ENCODE measurements around the gene RUNX3.
"Not testable (repeated sequence)": the region's sequence is repeated elsewhere in the genome, so short reads cannot be mapped to it uniquely, and the experiment has no call there.

RUNX3 gene

GRCh38 chr1:24899581-24900485 is 30.2 kb downstream of the RUNX3 start:
- DNase-seq: no peak

DNA sequence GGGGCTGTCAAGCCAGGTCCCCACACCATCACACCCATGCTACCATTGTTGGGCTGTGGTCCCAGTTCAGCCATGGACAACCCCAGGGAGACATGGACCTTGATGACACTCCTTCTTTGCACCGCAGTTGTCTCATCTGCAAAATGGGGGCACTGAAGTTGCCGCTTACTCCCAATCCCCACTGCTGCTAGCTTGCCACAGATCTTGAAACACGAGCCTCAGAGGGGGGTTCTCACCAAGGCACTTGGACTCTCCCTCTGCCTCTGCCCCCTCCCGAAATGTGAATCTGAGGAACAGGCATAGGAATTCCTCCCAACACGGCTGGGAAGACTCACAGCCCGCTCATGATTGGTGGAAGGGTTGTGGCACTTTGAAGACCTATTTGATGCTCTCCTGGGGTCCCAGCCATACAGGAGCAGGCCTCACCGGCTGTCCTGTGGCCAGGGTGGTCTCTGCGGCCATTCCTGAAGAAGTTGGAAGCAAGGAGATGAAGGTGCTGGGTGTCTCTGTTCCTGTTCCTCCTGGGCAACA is 31.1 kb downstream of the RUNX3 start:
- DNase-seq: no peak

DNA sequence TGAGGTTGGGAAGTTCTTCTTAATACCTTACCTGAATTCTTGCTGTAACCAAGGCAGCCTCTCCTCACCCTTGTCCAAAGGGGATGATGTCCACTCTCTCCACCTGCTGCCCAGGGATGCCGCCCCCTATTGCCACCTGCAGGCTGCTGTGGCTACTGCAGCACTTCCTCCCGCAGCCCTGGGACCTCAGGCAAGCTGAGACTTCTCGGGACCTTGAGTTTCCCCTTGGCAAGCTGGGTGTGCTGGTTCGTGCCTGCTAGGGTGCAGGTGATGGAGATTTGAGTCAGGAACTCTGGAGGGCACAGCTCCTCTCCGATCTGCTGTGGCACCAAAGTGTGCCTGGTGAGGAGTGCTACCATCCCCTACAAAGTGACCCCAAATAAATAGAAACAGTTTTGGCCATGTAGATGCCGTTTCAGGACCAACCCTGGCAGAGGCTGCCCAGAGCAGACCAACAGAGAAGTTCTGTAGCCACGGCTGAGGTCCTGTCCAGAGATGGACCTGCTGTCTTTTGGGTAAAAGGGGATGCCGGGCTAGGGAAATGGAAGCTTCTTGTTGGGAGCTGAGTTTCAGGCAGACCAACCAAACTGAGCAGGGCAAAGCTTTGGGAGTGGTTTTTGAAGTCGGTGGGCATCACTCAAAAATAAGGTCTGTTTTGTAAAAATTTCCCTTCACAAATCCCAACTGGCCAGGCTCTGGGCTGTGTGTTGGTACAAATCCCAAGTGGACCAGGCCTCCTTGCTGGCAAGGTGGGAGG is 31.7 kb downstream of the RUNX3 start:
- peak; percentile 59 for DNase-seq

DNA sequence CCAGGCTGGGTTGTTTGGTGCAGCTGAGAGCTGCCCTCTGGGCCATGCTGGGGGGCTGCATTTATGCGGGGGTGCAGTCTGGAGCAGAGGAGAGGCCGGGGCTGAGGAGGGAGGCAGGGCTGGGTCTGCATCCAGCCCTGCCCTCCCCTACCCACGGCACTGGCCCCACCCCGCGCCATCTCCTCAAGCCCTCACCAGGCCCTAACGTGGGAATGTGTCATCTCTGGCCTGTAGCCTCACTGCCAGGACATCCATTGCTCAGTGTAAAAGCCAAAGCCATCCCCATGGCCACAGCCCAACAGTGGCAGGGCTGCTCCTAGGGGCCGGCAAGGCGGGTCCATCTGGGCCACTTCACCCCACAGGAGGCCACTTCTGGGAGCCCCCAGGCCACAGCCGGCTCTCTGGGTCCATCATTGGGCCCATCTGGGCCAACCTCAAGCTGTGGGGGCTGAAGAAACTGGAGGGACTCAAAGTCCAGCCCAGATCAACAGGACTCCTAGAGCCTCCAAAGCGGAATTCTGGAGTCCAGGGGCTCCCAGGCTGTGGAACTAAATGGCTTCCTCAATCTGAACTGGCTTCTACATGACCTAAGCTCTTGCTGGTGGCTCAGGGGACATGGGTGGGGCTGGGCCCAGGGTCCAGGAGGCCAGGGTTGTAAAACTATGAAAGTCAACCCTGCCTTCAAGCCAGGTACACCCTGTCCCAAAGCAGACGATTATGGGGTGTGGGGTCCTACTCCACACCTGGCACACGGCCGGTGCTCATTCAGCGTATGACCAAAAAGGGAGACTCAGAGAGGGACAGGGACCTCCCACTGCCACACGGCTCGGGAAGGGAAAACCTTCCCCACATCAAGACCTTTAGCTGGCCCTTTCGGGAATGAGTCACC is 32.6 kb downstream of the RUNX3 start:
- DNase-seq: no peak

- DNase-seq: no peak
These were observed 33.3 kb downstream of the RUNX3 start for GRCh38 chr1:24896596-24897262.

DNA sequence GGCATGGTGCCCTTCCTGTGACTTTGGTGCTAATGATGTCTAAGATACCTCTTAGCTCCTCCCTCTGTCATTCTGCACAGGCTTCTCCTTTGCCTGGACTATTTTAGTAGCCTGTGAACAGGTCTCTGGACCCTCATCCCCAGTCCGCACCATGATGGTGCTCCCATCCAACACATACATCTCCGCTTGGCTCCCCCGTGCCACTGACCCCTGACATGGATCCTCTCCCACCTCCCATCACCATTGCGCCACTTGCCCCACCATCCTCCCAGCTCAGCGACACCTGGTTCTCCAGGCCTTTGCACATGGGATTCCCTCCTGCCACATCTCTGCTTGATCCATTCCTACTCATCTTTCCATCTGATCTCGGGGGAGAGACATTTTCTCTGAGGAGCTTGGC is 33.9 kb downstream of the RUNX3 start:
- DNase-seq: no peak

DNA sequence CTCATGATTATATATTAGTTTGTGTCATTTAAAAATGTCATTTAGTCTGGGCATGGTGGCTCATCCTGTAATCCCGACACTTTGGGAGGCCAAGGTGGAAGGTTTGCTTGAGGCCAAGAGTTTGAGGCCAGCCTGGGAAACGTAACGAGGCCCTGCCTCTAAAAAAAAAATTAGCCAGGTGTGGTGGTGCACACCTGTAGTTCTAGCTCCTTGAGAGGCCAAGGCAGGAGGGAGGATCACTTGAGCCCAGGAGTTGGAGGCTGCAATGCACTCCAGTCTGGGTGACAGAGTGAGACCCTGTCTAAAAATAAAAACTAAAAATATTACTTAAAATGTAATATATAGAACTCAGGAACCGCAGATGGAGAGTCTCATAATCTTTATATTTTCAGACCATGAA is 34.6 kb downstream of the RUNX3 start:
- no peak for DNase-seq

GRCh38 chr1:24894002-24894401 is 36.1 kb downstream of the RUNX3 start:
- no peak for DNase-seq

DNA sequence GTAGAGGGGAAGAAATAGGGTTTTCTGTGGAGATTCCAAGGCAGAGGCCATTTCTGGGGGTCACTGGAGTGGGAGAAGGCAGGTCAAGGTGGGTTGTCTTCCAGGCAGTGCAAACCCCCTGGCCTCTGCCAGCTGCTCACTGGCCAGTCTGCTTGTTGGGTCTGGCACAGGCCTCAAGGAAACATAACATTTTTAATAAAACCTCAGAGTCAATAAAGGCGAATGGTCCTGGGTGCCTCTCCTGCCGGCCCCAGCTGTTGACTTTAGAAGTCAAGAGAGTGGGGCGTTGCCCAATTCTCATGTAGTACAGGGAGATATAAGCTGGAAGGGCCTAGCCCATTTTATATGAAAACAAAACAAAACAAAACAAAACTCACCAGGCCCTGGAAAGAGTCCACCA is 36.6 kb downstream of the RUNX3 start:
- DNase-seq: no peak

GRCh38 chr1:24892188-24893153 is 37.6 kb downstream of the RUNX3 start:
- no peak for DNase-seq

DNA sequence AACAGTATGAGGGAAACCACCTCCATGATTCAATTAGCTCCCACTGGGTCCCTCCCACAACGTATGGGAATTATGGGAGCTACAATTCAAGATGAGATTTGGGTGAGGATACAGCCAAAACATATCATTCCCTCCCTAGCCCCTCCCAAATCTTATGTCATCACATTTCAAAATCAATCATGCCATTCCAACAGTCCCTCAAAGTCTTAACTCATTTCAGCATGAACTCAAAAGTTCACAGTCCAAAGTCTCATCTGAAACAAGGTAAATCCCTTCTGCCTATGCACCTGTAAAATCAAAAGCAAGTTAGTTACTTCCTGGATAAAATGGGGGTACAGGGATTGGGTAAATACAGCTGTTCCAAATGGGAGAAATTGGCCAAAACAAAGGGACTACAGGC is 38.7 kb downstream of the RUNX3 start:
- not testable (repeated sequence) for DNase-seq

- no peak for DNase-seq
These were observed 39.2 kb downstream of the RUNX3 start for GRCh38 chr1:24890887-24891286.

- DNase-seq: no peak
These were observed 41.0 kb downstream of the RUNX3 start for GRCh38 chr1:24888971-24889676.

DNA sequence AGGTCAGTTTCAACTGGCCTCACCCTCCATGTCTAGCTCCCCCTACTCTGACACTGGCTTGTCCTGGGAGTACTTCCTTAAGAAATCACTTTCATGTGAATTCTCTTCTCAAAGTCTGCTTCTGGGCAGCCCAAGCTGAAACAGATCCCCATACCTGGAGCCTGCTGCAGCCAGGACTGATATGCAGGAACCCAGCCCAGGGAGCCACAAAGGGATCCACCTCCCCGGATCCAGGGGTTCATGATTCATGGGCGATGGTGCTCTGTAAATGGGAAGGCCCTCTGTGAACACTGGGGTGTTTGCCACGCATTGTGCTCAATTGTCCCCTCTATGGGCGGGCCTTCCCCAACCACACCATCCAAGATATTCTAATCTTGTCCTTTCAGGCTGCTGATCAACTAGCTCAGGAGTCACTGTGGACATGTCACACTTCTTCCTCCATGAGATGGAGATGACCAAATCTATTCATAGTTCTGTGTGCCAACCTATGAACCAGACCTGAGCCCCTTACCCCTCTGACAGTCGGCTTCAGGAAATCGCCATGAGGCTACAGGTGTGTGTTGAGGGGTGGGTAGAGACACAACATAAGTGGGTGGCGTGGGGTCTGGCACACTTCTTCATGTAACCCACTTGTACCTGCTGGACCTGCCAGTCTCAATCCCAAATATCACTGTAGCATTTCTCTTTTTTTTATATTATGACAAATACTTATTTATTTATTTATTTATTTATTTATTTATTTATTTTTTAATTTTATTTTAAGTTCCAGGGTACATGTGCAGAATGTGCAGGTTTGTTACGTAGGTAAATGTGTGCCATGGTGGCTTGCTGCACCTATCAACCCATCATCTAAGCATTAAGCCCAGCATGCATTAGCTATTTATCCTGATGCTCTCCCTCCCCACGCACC is 41.8 kb downstream of the RUNX3 start:
- DNase-seq: no peak

- no peak for DNase-seq
These were observed 43.8 kb downstream of the RUNX3 start for GRCh38 chr1:24886241-24886640.

- no peak for DNase-seq
These were observed 45.3 kb downstream of the RUNX3 start for GRCh38 chr1:24884751-24885150.

DNA sequence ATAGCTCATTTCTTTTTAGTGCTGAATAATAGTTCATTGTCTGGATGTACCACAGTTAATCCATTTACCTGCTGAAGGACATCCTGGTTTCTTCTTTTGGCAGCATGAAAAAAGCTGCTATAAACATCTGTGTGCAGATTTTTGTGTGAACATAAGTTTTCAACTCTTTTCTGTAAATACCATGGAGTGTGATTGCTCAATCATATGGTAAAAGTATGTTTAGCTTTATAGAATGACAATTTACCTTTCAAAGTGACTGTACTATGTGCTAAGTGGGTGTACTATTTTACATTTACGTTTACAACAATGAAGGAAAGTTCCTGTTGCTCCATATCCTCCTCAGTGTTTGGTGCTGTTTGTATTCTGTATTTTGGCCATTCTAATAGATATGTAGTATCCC is 49.0 kb downstream of the RUNX3 start:
- DNase-seq: no peak

DNA sequence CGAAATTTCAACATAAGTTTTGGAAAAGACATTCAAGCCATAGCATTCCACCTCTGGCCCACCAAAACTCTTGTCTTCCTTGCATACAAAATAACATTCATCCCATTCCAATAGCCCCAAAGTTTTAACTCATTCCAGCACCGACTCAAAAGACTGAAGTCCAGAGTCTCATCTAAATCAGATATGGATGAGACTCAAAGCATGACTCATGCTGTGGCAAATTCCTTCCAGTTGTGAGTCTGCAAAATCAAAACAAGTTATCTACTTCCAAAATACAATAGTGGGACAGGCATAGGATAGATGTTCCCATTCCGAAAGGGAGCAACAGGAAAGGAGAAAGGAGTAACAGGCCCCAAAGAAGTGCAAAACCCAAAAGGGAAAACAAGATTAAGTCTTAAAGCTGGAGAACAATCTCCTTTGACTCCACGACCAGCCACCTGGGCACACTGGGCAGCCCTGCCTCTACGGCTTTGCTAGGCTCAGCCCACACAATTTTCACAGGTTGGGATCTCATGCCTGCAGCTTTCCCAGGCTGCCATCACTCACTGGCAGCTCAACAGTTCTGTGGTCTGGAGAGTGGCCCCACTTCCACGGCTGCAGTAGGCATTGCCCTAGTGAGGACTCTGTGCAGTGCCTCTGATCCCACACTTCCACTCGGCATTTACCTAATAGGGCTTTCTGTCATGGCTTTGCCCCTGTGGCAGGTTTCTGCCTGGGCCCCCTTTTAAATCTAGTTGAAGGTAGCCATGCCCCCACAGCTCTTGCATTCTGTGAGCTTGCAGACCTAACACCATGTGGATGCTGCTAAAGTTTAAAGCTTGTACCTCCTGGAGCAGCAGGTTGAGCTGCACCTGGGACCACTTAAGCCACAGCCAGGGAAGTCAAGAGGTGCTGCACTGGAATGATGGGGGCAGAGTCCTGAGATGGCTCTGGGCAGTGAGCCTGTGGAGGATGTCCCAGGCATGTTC is 51.0 kb downstream of the RUNX3 start:
- no peak for DNase-seq

Data from activated CD4-positive, alpha-beta T cell treated with anti-CD3 and anti-CD28 coated beads, Interleukin-2, Interleukin-6, amounts not matched to agents 100 ng/mL and 50 ng/mL, durations not matched to agents 16 hours and 8 hours (primary cell).